ENCODE results near the gene PKD1.

Gene PKD1

GRCh38 chr16:2090777-2091546 is 44.7 kb downstream of the PKD1 start:
- DNase-seq (ENCODE audit: low read depth in 3 of 3, low spot score in 1 of 3): no peak

GRCh38 chr16:2090481-2090776 is 45.3 kb downstream of the PKD1 start:
- DNase-seq (ENCODE audit: low read depth in 3 of 3, low spot score in 1 of 3): no peak

GRCh38 chr16:2089706-2090480 is 45.8 kb downstream of the PKD1 start:
- no peak for DNase-seq (ENCODE audit: low read depth in 3 of 3, low spot score in 1 of 3)

GRCh38 chr16:2088759-2089358 is 46.8 kb downstream of the PKD1 start:
- no peak for DNase-seq (ENCODE audit: low read depth in 3 of 3, low spot score in 1 of 3)

GRCh38 chr16:2087748-2088631 is 47.7 kb downstream of the PKD1 start:
- DNase-seq (ENCODE audit: low read depth in 3 of 3, low spot score in 1 of 3): no peak

GRCh38 chr16:2086812-2087747 is 48.6 kb downstream of the PKD1 start:
- no peak for DNase-seq (ENCODE audit: low read depth in 3 of 3, low spot score in 1 of 3)

GRCh38 chr16:2086106-2086742 is 49.5 kb downstream of the PKD1 start:
- no peak for DNase-seq (ENCODE audit: low read depth in 3 of 3, low spot score in 1 of 3)

- no peak for DNase-seq (ENCODE audit: low read depth in 3 of 3, low spot score in 1 of 3)
Observed at GRCh38 chr16:2085669-2086068, 50.0 kb downstream of the PKD1 start.

GRCh38 chr16:2084895-2085625 is 50.6 kb downstream of the PKD1 start:
- no peak for DNase-seq (ENCODE audit: low read depth in 3 of 3, low spot score in 1 of 3)

GRCh38 chr16:2083876-2084780 is 51.6 kb downstream of the PKD1 start:
- no peak for DNase-seq (ENCODE audit: low read depth in 3 of 3, low spot score in 1 of 3)

- DNase-seq (ENCODE audit: low read depth in 3 of 3, low spot score in 1 of 3): no peak
Observed at GRCh38 chr16:2083409-2083808, 52.3 kb downstream of the PKD1 start.

GRCh38 chr16:2082983-2083364 is 52.7 kb downstream of the PKD1 start:
- no peak for DNase-seq (ENCODE audit: low read depth in 3 of 3, low spot score in 1 of 3)

GRCh38 chr16:2082171-2082982 is 53.3 kb downstream of the PKD1 start:
- no peak for DNase-seq (ENCODE audit: low read depth in 3 of 3, low spot score in 1 of 3)

GRCh38 chr16:2081201-2082084 is 54.3 kb downstream of the PKD1 start:
- no peak for DNase-seq (ENCODE audit: low read depth in 3 of 3, low spot score in 1 of 3)

- DNase-seq (ENCODE audit: low read depth in 3 of 3, low spot score in 1 of 3): no peak
Observed at GRCh38 chr16:2079991-2080390, 55.7 kb downstream of the PKD1 start.

GRCh38 chr16:2079311-2079800 is 56.3 kb downstream of the PKD1 start:
- DNase-seq (ENCODE audit: low read depth in 3 of 3, low spot score in 1 of 3): no peak

All from stimulated activated CD4-positive, alpha-beta T cell treated with anti-CD3 and anti-CD28 coated beads, TNF-alpha, amount 100 ng/mL, for 1 hour (primary cell).